ENCODE results near the gene ZNF804A.

DNA sequence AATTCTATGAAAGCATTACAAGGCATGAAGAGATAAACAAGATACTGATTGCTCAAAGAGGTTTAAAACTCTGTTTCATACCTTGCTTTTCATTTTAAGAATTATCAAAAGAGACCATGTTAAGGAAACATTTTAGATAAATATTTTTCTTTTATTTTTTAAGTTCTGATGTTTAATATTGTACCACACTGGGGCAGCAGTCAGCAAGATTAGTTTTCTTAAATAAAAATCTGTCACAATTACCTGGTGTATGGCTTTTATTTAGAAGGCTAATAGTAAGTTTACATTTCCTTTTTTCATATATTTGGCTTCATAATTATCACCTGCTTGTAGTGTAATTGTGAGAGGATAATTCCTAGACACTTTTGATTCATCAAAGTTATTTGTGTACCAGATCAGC, 46.4 kb downstream of the ZNF804A start:
- TF ChIP-seq, protein P1, sequence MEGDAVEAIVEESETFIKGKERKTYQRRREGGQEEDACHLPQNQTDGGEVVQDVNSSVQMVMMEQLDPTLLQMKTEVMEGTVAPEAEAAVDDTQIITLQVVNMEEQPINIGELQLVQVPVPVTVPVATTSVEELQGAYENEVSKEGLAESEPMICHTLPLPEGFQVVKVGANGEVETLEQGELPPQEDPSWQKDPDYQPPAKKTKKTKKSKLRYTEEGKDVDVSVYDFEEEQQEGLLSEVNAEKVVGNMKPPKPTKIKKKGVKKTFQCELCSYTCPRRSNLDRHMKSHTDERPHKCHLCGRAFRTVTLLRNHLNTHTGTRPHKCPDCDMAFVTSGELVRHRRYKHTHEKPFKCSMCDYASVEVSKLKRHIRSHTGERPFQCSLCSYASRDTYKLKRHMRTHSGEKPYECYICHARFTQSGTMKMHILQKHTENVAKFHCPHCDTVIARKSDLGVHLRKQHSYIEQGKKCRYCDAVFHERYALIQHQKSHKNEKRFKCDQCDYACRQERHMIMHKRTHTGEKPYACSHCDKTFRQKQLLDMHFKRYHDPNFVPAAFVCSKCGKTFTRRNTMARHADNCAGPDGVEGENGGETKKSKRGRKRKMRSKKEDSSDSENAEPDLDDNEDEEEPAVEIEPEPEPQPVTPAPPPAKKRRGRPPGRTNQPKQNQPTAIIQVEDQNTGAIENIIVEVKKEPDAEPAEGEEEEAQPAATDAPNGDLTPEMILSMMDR (IDR thresholded peaks at IDR 0.05): no peak
- TF ChIP-seq POLR2A (IDR thresholded peaks at IDR 0.05): no peak

Data from uterus (tissue), 2 donors.